Hepatic stellate cell (primary cell): ENCODE measurements around the gene RGL3.
"Not testable (repeated sequence)": the region's sequence is repeated elsewhere in the genome, so short reads cannot be mapped to it uniquely, and the experiment has no call there.

Experiments used
- DNase-seq: peaks from one replicate; pipeline ENCODE4 v3.0.0; 2011; ENCODE audit warnings: low spot score

RGL3 gene

DNA sequence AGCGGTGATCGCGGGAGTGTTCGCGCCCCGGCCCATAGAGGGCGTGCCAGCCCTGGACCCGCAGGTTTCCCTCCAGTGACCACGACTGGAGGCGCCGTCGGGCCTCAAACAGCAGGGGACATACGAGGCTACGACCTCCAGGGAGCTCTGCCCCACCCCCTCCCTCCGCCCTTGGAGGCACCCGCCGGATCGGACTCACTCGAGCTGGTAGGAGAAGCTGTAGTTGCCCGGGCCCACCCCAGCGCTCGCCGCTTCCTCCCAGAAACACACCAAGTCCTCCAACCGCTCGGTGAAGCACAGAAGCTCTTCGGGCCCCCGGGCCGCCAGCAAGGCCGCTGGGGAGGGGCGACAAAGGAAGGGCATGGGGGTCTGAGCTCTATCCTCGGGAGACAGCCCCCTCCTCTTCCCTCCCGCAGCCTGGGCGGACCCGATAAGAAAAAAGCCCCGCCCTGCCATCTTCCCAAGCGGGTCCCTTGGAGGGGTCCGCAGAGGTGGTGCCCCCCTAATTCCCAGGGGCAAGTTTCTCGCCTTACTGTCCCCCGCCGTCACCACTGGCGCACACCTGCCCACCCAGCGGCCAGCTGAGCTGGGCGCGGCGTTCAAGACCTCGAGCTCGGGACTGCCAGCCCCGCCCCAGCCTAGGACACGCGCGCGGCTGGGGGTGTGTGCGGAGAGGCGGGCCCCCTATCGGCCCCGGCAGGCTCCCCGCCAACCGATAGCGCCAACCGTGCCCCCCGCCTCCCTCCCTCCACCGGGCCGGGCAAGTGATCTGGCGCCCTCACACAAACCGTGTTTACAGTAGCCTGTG, 36.0 kb downstream of the RGL3 start:
- peak; percentile 41 for DNase-seq

DNA sequence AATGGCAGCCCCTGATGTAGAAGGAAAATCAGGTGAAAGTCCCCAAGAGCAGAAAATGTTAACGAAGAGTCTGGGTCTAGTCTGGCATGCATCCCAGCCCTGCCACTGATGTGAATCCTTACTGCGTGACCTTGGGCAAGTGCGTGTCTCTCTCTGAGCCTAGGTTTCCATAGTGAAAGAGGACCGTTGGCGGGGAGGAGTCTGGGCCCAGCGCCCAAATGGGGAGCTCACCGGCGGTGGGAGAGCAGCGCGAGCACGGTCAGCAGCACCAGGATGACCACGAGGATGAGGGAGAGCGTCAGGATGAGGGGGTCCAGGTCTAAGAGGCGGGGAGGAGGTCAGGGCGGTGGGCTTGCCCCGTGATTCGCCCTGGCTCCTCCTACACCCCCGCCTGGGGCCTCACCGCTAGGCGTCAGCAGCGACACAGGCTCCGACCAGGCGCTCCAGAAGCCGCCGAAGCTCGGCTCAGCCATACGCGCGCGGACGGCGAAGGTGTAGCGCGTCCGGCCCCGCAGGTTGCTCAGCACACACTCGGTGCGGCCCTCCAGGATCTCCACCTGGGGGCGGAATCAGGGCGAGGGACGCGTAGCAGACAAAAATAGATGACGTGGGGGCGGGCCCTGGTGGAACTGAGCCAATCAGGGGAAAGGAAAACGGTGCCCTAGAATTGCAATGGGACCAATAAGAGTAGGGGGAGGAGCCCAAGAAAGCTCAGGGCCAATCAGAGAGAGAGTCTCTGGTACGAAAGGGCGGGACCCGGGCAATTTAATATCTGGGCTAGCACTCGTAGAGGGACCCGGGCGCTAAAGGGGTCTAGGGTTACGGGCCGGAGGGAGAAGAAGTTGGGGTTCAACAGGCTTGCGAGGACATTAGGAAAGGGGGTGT, 38.2 kb downstream of the RGL3 start:
- DNase-seq: peak; percentile 100

- DNase-seq: no peak
Measured at GRCh38 chr19:11379857-11380350, 39.2 kb downstream of the RGL3 start.

- DNase-seq: not testable (repeated sequence)
Measured at GRCh38 chr19:11379269-11379845, 39.8 kb downstream of the RGL3 start.

DNA sequence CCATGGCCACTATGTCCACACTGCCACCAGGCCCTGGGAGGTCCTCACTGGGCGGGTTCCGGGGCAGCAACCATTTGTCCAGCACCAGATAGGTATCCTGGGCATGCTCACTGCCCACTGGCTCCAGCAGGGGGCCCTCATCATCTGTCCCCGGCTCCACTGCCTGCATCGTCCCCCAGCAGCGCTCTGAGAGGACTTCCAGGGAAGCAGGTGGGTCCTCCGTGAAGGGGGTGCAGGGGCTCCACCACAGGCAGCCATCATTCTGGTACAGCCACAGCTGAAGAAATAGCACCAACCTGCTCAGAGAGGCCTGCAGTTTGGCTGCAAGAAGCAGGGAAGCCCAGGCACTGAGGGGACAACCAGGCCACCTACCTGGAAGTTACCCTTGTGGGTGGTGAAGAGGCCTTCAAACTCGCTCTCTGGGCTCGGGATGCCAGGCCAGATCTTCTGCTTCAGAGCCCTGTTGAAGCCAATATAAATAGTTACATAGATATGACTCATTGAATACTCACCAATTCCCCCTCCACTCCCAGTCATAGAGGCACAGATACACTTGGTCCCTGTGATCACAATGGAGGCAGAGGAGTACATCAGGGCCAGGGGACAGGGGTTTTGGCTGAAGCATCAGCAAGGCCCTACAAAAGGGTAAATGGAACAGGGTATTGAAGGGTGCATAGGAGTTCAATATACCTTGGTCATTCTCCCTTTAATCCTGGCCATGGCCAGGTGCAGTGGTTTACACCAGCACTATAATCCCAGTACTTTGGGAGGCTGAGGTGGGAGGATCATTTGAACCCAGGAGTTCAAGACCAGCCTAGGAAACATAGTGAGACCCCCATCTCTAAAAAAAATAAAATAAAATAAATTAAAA, 40.6 kb downstream of the RGL3 start:
- DNase-seq: peak; percentile 92

DNA sequence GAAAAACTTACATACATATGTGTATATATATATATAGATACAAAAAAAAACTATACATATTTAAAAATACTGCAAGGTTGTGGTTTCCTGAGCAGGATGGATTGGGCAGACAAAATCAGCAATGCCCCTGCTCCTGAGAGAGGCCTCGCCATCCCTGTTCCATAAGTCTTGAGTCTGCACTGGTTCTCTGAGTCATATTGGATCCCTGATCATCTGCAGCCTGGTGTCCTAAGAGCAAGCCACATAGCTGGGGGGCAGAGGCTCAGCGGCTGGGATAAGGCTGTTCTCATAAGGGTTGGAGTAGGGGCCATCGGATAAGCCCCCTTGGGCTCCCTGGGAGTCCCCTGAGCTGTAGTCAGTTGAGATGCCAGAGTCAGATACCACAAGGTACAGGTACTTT, 41.4 kb downstream of the RGL3 start:
- DNase-seq: no peak

DNA sequence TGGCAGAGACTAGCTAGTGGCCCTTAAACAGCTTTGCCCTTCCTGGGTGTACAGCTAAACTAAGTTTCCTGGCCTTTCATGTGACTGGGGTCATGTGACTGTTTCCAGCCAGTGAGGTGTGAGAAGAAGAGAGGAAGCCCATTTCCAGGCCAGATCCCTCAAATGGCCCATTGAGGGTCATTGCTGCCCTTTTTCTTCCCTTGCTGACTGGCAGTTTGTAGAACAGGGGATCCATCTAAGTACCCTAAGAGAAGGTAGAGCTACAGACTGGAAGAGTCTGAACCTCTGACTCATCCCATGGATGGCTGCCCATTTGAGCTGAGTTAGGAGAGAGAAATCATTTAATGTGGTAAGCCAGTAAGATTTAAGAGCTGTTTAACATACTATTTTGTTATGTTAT, 41.9 kb downstream of the RGL3 start:
- peak; percentile 75 for DNase-seq

DNA sequence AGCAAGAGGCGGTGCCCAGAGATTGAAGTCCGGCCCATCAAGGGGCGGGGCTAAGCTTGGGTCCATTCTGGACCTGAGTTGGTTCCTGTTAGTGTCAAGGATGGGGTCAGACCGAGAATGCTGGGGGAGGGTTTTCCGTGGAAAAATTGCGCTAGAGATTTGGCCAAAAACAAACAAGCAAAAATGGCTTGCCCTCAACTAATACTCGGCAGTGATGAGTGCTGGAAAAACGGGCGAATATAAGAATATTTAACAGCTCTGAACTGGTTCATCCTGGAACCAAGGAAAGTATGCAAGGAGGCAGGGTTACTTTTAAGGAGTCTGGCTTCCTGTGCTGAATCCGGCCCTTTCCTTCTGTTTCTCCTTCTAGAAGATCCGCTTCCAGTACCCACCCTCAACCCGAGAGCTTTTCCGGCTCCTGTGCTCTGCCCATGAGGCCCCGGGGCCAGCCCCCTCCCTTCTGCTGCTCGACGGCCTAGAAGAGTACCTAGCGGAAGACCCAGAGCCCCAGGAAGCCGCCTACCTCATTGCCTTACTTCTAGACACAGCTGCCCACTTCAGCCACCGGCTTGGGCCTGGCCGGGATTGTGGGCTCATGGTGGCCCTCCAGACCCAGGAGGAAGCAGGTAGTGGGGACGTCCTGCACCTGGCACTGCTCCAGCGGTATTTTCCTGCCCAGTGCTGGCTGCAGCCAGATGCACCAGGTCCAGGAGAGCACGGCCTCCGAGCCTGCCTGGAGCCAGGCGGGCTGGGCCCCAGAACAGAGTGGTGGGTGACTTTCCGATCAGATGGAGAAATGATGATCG, 43.8 kb downstream of the RGL3 start:
- no peak for DNase-seq

DNA sequence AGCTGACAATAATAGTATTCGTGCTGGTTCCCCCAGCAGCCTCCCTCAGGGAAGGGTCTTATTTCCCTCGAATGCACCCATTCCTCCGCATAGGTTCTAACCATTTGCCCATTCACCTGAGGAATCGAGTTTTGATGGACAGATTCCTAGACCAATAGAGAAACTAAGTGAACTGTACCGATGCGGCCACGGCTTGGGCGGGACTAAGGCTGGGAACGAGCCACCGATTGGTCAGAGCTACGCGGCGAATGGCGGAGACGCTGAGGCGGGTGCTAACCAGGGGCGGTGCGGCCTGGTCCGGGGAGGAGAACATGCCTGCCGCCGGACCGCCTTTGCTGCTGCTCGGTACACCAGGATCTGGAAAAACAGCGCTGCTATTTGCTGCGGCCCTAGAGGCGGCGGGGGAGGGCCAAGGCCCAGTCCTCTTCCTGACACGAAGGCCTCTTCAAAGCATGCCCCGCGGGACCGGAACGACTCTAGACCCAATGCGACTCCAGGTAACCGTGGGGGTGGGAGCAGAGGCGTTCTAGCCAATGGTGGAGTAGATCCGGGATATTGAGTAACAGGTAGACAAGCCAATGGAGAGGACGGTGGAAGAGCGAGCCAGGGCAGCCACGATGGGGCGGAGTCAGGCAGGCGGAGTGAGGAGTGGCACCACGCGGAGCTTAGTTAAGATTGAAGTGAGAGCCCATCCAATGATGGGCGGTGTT, 44.5 kb downstream of the RGL3 start, which contains the start of gene SWSAP1:
Gene SWSAP1 (plus strand): TSS at position 234 of the 710 bp plus-strand sequence. CDS start 15 bp downstream, at position 249.
- peak; percentile 100 for DNase-seq

DNA sequence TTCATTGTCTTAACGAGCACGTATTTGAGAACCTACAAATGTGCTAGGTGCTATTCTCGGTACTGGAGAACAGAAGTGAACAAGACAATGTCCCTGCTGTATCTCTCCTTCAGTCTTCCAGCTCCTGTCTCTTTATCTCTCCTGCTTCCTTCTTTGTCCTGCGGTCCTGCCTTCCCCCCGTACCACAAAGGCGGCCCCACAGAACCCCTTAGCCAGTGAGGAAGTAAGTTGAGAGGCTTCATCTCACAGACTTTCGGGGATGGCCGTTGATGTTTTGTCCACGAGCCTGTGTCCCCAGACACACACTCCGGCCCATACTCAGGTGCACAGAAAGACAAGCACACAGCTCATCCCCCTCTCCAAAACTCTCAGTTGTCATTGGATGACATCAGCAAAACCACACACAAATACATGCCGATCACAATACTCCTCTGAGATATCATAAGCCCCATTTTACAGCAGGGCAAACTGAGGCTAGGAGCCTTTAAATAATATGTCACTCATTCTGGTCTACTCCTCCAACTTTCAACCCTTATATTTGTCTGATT, 45.2 kb downstream of the RGL3 start:
- no peak for DNase-seq

GRCh38 chr19:11373166-11373884, 45.8 kb downstream of the RGL3 start:
- peak; percentile 63 for DNase-seq

DNA sequence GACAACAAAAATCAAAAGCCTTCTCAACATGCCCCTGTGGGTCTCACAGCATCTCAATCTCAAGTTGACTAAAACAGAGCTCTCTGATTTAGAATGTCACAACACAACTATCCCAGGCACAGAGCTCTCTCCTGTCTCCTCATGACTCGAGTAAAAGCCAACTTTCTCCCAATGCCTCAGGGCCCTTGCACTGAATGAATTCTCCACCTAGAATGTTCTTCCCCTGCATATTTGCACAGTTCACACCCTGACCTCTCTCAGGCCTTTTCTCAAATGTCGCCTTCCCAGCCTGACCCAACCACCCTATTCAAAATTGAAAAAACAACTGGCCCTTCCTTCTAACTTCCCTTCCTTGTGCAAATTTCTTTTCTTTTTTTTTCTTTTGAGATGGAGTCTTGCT, 48.4 kb downstream of the RGL3 start:
- DNase-seq: no peak

DNA sequence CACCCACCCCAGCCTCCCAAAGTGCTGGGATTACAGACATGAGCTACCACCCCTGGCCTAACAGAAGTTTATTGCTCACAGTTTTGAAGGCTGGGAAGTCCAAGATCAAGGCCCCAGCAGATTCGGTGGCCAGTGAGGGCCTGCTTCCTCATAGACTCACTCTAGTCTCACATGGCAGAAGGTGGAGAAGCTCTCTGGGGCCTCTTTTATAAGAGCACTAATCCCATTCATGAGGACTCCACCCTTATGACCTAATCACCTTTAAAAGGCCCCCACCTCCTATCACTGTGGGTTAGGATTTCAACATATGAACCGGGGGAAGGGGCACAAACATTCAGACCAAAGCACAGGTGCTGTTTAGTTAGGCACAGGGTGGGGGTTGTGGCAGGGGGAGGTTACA, 51.6 kb downstream of the RGL3 start:
- no peak for DNase-seq

DNA sequence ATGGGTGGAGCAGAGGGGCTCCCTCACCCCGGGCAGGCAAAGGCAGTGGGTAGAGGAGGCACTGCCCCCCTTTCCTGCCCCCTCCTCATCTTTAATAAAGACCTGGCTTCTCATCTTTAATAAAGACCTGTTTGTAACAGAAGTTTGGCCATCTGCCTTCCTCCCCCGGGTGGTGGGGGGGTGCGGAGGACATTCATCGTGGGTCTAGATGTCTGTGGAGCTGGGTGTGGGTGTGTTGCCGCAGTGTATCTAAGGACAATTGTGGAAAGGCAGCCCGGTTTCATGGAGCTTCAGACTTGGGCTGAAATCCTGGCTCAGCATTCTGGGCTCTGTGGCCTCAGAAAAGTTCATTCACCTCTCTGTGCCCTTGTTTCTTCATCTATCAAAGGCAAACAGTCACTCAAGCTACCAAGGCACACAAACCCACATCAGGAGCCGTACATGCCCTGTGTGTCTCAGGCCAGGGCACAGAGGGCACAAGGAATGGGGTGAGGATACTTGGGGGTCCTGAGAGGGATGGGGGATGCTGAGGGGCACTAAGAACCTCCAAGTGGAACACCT, 53.5 kb downstream of the RGL3 start:
- no peak for DNase-seq

- no peak for DNase-seq
Measured at GRCh38 chr19:11364935-11365334, 54.2 kb downstream of the RGL3 start.

- no peak for DNase-seq
Measured at GRCh38 chr19:11364296-11364904, 54.7 kb downstream of the RGL3 start.

DNA sequence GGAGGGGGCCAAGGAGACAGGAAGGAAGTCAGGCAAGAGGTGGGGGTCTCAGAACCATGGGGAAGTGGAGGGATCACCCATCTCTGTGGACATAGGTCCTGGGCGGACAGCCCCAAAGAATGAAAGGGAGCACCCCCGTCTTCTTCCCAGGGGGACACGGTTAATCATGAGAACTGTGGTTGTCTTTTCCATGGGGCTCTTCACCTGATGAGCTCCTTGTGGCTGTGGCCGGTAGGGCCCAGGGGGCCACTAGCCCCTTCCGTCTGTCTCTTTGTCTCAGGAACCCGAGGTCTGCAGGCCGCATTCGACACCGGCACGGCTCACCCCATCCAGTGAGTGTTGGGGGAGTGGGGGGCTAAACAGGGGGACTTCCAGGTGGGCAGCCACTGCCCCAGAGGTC, 55.2 kb downstream of the RGL3 start:
- DNase-seq: no peak
